GM12878 (cell line): ENCODE measurements around the gene KIF17.

Experiments
- CBX3 ChIP-seq: fragments of 200-600 bp; sonication (generic); IDR thresholded peaks from 2 replicates; pipeline ENCODE4 v1.6.1; 2016; ENCODE audit warnings: low read depth, borderline replicate concordance
- CHD4 ChIP-seq: fragments of 200-600 bp; sonication (generic); IDR thresholded peaks from 2 replicates; pipeline ENCODE4 v1.6.1; 2016; ENCODE audit warnings: mild to moderate bottlenecking
- CREB1 ChIP-seq: IDR thresholded peaks from 2 replicates; pipeline ENCODE4 v1.6.1; 2012; ENCODE audit warnings: low read depth, mild to moderate bottlenecking, inconsistent platforms
- EZH2 ChIP-seq: IDR thresholded peaks from 2 replicates; pipeline ENCODE4 v1.6.1; 2012; ENCODE audit warnings: low read depth, mild to moderate bottlenecking, control low read depth, inconsistent platforms, low read length, borderline replicate concordance; ENCODE audit not compliant: control insufficient read depth
- FOXK2 ChIP-seq: fragments of 450-650 bp; IDR thresholded peaks from 2 replicates; pipeline ENCODE4 v1.6.1; 2017; ENCODE audit warnings: mild to moderate bottlenecking, moderate library complexity
- POLR2A ChIP-seq: IDR thresholded peaks from 2 replicates; pipeline ENCODE4 v1.6.1; 2011; ENCODE audit warnings: low read depth, mild to moderate bottlenecking, low read length

DNA sequence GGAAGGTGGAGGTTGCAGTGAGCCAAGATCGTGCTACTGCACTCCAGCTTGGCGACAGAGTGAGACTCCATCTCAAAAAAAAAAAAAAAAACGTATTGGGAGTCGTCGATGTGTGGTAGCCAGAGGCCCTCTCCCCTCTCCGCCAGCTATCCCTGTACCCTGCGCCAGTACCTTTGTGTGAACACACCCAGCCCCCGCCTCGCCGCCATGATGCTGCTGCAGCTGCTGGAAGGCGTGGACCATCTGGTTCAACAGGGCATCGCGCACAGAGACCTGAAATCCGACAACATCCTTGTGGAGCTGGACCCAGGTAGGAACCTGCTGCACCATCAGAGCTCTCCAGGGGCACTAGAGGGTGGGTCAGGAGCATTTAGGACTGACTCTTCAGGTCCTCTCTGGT lies 72.4 kb downstream of the KIF17 start:
- 0 out of 2 replicates have a peak, but pooled peaks have one; percentile 24 for TF ChIP-seq POLR2A
- no peak for TF ChIP-seq EZH2
- no peak for TF ChIP-seq FOXK2
- TF ChIP-seq CHD4 = no peak
- no peak for TF ChIP-seq CREB1
- no peak for TF ChIP-seq CBX3
